ENCODE measurements around the gene SLC16A8.
"Not testable (repeated sequence)": the region's sequence is repeated elsewhere in the genome, so short reads cannot be mapped to it uniquely, and the experiment has no call there.

Gene SLC16A8

GRCh38 chr22:38040953-38041759 is 42.8 kb downstream of the SLC16A8 start:
- no peak for DNase-seq

GRCh38 chr22:38038890-38039812 is 44.8 kb downstream of the SLC16A8 start:
- DNase-seq = no peak

DNA sequence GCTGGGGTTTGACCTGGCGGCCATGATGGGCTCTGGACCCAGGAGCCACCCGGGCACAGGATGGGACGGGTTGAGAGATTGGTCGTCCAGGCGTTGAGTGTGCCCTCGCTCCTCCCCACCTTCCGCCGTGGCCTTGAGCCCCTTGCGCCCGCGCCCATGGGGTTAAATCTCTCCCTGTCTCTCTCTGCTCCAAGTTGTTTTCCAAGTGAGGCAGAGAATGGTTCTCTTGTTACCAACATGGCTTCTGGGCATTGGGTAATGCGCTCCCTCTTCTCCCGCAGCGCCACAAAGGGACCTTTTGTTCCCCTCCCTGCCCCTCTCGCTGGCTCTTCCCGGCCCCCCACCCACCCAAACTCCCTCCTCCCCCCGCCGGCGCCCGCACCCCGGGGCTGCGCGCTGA is 45.6 kb downstream of the SLC16A8 start:
- DNase-seq = no peak

- not testable (repeated sequence) for DNase-seq
Measured at GRCh38 chr22:38037367-38038150, 46.4 kb downstream of the SLC16A8 start.

- no peak for DNase-seq
Measured at GRCh38 chr22:38036392-38037062, 47.5 kb downstream of the SLC16A8 start.

GRCh38 chr22:38035530-38035885 is 48.5 kb downstream of the SLC16A8 start:
- no peak for DNase-seq

DNA sequence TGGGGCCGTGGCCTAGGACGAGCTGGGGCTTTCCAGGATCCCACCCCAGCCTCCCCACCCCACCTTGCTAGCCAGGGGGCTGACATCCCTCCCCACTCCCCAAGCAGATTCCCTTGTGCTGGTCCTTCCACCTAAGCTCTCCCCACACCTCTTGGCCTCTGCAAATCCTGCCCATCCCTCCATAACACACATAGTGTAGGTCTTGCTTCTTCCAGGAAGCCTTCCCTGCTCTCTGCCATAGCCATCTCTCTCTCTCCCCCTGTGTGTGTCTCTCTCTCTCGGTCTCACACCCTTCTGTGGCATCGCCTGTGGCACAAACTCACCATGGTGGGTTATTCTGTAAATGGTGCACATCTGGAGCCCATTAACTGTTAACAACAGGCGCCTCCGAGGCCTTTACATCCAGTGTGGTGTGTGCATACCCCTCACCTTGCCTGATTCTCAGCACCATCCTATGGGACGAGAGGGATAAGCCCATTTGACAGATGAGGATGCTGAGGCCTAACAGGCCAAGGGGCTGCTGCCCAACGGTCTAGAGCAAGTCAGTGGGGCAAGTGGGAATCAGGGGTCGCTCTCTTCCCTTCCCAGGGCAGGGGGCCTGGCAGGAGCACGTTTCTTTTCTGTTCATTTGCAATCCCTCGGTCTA is 49.0 kb downstream of the SLC16A8 start:
- DNase-seq = no peak

DNA sequence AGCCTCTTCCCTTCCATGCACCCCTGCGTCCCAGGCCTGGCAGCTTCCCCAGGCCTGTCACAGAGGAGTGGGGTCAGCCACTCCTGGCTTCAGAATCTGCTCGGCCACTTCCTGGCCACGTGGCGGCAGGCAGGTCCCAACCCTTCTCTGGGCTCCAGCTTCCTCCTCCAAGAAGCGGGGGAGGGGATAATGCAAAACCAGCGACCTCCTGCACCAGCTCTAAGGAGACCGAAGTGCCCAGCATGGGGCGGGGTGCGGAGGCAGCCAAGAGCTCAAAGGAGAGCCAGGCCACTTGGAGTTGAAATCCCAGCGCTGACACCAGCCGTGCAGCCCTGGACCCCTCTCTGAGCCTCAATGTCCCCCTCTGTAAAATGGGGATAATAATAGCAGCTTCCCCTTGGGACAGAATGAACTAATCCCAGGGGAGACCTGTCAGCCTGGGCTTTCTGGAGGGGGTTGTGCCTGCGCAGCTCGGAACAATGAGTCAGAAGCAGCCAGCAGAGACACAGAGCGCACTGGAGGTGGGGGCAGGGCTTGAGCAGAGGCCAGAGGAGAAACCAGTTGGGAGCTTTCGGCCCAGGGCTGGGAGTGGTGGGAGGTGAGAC is 49.6 kb downstream of the SLC16A8 start:
- no peak for DNase-seq

DNA sequence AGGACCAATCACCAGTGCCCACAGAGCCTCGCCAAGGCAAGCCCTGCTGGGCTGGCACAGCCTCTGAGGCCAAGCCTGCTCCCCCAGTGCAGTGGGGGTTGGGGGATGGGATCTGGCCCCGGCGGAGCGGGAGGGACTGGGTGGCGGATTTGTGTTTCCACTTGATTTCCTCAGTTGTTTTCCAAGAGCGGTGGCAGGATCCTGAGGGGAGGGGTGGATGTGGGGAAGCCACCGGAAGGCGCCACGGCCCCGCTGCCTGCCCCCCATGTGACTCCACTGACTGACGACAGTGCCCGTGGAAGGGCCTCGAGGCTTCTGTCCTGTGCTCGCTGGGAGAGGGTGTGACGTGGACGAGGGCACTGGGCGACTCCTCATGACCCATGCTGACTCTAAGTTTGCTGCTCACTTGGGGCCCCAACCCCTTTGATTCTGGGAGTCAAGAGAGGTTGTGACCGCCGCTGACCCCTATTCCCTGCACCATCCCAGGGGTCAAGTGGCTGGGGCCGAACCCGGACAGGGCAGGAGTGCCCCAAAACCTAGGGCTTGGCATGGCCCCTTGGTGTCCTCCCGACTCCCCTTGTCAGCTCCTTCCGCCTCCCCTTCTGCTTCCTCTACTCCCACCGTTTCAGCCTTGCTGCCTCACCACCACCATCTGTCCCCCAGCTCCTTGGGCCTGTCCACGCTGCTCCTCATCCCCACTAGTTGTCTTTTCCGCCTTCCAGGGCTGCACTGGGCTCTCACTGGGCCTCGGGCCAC is 50.3 kb downstream of the SLC16A8 start:
- no peak for DNase-seq

DNA sequence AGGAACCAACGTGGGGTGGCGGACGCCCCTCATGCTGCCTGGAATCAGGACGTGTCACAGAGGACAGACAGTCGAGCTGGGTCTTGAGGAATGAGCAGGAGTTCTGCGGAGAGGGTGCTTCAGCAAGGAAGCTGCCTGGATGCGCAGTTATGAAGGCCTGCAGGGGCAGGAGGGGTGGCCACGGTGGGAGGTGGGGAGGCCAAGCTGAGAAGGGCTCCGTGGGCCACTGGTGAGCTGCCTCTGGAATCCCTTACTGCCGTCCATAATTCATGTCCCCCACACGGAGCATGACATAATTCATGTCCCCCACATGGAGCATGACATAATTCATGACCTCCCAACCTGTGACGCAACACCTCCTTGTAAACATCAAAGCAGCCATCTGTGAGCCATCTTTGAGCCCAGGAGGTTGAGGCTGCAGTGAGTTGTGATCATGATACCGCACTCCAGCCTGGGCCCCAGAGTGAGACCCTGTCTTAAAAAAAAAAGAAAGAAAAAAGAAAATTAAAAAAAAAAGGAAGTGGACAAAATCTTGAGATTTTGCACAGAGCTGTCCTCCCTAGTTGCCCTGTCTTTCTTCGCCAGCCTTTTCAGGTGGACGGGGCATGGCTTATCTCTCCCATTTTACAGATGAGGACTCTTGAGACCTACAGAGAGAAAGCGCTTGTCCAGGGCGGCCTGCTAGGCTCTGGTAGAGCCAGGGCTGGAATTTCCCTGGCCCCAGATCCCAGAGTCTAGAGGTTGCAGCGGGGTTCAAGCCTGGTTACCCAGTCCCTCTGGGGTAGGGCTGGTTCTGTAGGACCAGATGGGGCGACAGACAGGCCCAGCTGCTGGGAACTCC is 51.1 kb downstream of the SLC16A8 start:
- DNase-seq = no peak

GRCh38 chr22:38031491-38031890 is 52.5 kb downstream of the SLC16A8 start:
- DNase-seq = no peak

DNA sequence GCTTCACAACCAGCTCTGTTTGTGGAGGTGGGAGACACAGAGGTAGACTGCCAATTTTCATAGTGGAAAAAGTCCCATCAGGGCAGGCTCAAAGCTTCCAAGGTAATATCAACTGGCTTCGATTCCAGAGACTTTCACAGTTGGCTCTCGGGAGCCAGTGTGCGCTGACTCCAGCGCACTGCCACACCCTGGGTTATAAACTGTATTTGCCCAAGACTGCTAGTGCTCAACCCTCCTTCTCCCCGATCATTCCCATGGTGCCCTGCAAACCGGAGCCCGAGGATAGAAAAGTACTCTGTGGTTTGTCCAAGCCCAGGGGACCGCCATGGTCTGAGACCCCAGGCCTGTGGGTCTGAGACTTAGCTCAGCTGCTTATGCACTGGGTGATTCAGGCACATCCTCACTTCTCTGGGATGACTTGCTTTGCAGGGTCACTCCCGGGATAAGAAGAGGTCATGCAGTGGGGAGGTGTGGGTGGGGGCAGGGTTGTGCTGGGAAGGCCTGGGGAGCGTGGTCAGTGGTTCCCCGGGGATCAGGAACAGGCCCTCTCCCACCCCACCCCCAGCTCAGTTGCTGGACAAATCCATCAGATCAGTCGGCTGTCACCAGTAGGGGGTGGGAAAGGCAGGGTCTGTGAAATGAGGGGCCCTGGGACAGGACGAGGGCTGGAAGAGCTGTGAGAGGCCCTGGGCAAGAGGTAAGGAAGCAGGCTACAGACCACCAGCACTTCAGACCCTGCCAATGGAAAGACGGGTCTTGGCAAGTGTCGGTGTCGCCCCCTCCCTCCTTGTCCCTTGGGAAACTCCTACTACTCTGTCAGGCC is 53.5 kb downstream of the SLC16A8 start:
- no peak for DNase-seq

- no peak for DNase-seq
Measured at GRCh38 chr22:38029901-38030300, 54.1 kb downstream of the SLC16A8 start.

DNA sequence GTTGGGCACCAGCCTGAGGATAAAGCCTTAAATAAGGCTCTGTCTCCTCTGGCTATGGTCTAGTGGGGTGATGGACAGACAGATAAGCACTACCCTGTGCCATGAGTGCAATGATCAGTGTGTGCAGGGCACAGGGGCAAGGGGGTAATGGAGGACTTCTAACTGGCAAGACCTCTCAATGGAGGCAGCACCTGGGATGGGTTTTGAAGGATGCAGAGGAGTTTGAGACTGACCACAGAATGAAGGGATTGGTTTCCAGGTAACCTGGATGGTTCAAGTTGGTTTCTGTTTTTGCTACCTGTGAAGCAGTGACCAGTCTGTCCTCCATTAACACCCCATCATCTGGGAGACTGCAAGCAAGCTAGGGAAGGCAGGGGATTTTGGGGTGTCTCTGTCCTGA is 54.6 kb downstream of the SLC16A8 start:
- DNase-seq = no peak

GRCh38 chr22:38028344-38029130 is 55.4 kb downstream of the SLC16A8 start:
- no peak for DNase-seq

Measured in SHP77 (cell line).